Measurements from ENCODE around the gene C11orf52.
A peak's percentile ranks its signal among the peaks of the same experiment; 100 is the strongest.

The C11orf52 gene

GRCh38 chr11:111951565-111951964, 32.9 kb downstream of the C11orf52 start:
- DNase-seq, result no peak
- intact Hi-C loops (cut with DNase I), result no loop called here

GRCh38 chr11:111954154-111954553, 35.4 kb downstream of the C11orf52 start:
- intact Hi-C loops (cut with DNase I), result no loop called here
- DNase-seq, result no peak

- DNase-seq, result no peak
- intact Hi-C loops (cut with DNase I), result no loop called here
Observed at GRCh38 chr11:111957663-111958444, 39.1 kb downstream of the C11orf52 start.

GRCh38 chr11:111960916-111961315, 42.2 kb downstream of the C11orf52 start:
- no peak for DNase-seq
- intact Hi-C loops (cut with DNase I), result no loop called here

GRCh38 chr11:111961389-111962300, 42.9 kb downstream of the C11orf52 start:
- DNase-seq, result no peak
- intact Hi-C loops (cut with DNase I), result no loop called here

- intact Hi-C loops (cut with DNase I), result no loop called here
- DNase-seq, result no peak
Observed at GRCh38 chr11:111963931-111964340, 45.2 kb downstream of the C11orf52 start.

GRCh38 chr11:111966678-111967077, 48.0 kb downstream of the C11orf52 start:
- no peak for DNase-seq
- intact Hi-C loops (cut with DNase I), result no loop called here

GRCh38 chr11:111967649-111968048, 48.9 kb downstream of the C11orf52 start:
- no peak for DNase-seq
- intact Hi-C loops (cut with DNase I), result no loop called here

GRCh38 chr11:111969344-111969743, 50.6 kb downstream of the C11orf52 start:
- intact Hi-C loops (cut with DNase I), result no loop called here
- DNase-seq, result no peak

- intact Hi-C loops (cut with DNase I), result no loop called here
- no peak for DNase-seq
Observed at GRCh38 chr11:111974446-111974845, 55.7 kb downstream of the C11orf52 start.

- intact Hi-C loops (cut with DNase I), result loop anchor here (5.0 kb wide), 2 partner anchors 38 to 98 kb away; partner anchors contain the start of genes CFAP68, DIXDC1 and FDXACB1
- DNase-seq, result peak in 35 of 42 donors; percentile 16 to 81 (median 44)
Observed at GRCh38 chr11:111975076-111975806, 56.5 kb downstream of the C11orf52 start.

- intact Hi-C loops (cut with DNase I), result loop anchor here (5.0 kb wide), 2 partner anchors 39 to 99 kb away; partner anchors contain the start of genes CFAP68, DIXDC1 and FDXACB1
- DNase-seq, result peak in 2 of 42 donors; percentile 9 to 53
Observed at GRCh38 chr11:111976119-111976766, 57.5 kb downstream of the C11orf52 start.
